AG10803 (cell line): Measurements from ENCODE around the gene FAM107B.
"Not testable (repeated sequence)": the region's sequence is repeated elsewhere in the genome, so short reads cannot be mapped to it uniquely, and the experiment has no call there.

ENCODE experiments used
- DNase-seq: peaks from one replicate; pipeline ENCODE4 v3.0.0; 2010; ENCODE audit warnings: low read depth
- H3K4me3 ChIP-seq: 2 replicates; pipeline ENCODE4 v1.5.1; 2011; ENCODE audit warnings: mild to moderate bottlenecking, low read length, control low read depth
- CTCF ChIP-seq: conservative IDR thresholded peaks from 2 replicates; pipeline ENCODE4 v1.5.1; 2011; ENCODE audit warnings: mild to moderate bottlenecking, low read length, control low read depth, inconsistent platforms

Gene FAM107B

GRCh38 chr10:14649739-14650138, 125.0 kb downstream of the FAM107B start:
- no peak for TF ChIP-seq CTCF
- no peak overlapping the region for H3K4me3 ChIP-seq
- DNase-seq, result no peak

- DNase-seq, result no peak
- no peak overlapping the region for H3K4me3 ChIP-seq
Measured at GRCh38 chr10:14648946-14649345, 125.8 kb downstream of the FAM107B start.

GRCh38 chr10:14648005-14648765, 126.5 kb downstream of the FAM107B start:
- H3K4me3 ChIP-seq, result no peak overlapping the region
- TF ChIP-seq CTCF, result no peak
- DNase-seq, result peak; percentile 62

More at GRCh38 chr10:14648946-14649345, 125.8 kb downstream of the FAM107B start:
- no peak for TF ChIP-seq CTCF

- no peak overlapping the region for H3K4me3 ChIP-seq
- no peak for TF ChIP-seq CTCF
- DNase-seq, result no peak
Measured at GRCh38 chr10:14645239-14645960, 129.3 kb downstream of the FAM107B start.

GRCh38 chr10:14639637-14640036, 135.1 kb downstream of the FAM107B start:
- no peak for DNase-seq
- no peak overlapping the region for H3K4me3 ChIP-seq
- TF ChIP-seq CTCF, result no peak

- DNase-seq, result no peak
- no peak overlapping the region for H3K4me3 ChIP-seq
- TF ChIP-seq CTCF, result no peak
Measured at GRCh38 chr10:14635043-14635710, 139.5 kb downstream of the FAM107B start.

GRCh38 chr10:14634572-14634971, 140.1 kb downstream of the FAM107B start:
- H3K4me3 ChIP-seq, DNase-seq: not testable (repeated sequence)
